Cardiac fibroblast (primary cell): Measurements from ENCODE around the gene TNRC18.

Source experiments
- DNase-seq, 2 donors: peaks; one replicate each; pipeline versions ENCODE4 v3.0.0 to v3.0.0-alpha.2; 2010; ENCODE audit warnings: low read depth in 2 of 2
- H3K4me3 ChIP-seq, 2 donors: replicated peaks in 1 of 2; 1 replicate in 1 of 2; 2 replicates in 1 of 2; pipeline ENCODE4 v1.5.1; 2011; ENCODE audit warnings: low read depth in 2 of 2, low read length in 2 of 2, mild to moderate bottlenecking in 2 of 2, moderate library complexity in 1 of 2
- TF ChIP-seq, protein P1 (sequence below): IDR thresholded peaks from one replicate; pipeline ENCODE4 v1.5.1; 2011; ENCODE audit warnings: low read depth, mild to moderate bottlenecking, low read length, inconsistent platforms

The TNRC18 gene

DNA sequence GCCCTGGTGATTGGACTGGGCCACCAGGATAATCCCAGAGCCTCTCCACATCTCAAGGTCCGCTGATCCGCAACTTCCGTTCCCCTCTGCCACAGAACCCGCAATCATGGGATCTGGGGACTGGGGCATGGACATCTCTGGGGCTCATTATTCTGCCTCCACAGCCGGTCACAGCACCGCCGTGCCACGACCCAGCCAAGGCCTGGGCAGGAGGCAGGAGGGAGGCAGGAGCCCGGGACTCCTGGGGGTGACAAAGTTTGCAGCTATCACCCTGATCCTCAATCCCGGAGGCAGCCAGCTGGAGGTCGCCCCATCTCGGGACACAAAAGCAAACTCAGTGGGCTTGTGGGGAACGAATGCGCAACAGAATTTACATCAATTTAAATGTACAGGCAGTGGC lies 42.9 kb upstream of the TNRC18 start:
- no peak overlapping the region for H3K4me3 ChIP-seq
- TF ChIP-seq, protein P1, sequence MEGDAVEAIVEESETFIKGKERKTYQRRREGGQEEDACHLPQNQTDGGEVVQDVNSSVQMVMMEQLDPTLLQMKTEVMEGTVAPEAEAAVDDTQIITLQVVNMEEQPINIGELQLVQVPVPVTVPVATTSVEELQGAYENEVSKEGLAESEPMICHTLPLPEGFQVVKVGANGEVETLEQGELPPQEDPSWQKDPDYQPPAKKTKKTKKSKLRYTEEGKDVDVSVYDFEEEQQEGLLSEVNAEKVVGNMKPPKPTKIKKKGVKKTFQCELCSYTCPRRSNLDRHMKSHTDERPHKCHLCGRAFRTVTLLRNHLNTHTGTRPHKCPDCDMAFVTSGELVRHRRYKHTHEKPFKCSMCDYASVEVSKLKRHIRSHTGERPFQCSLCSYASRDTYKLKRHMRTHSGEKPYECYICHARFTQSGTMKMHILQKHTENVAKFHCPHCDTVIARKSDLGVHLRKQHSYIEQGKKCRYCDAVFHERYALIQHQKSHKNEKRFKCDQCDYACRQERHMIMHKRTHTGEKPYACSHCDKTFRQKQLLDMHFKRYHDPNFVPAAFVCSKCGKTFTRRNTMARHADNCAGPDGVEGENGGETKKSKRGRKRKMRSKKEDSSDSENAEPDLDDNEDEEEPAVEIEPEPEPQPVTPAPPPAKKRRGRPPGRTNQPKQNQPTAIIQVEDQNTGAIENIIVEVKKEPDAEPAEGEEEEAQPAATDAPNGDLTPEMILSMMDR, result no peak
- no peak for DNase-seq

DNA sequence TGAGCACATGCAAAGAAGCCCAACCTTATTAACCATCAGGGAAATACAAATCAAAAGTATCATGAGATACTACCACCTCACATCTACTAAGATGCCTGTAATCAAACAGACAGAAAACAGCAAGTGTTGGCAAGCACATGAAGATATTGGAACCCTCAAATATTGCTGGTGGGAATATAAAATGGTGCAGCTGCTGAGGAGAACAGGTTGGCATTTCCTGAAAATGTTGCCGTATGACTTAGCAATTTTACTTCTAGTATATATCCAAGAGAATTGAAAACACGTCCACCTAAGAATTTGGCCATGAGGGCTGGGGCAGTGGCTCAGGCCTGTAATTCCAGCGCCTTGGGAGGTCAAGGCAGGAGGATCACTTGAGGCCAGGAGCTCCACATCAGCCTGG lies 39.4 kb upstream of the TNRC18 start:
- DNase-seq, result no peak
- TF ChIP-seq, protein P1, result no peak
- no peak overlapping the region for H3K4me3 ChIP-seq

DNA sequence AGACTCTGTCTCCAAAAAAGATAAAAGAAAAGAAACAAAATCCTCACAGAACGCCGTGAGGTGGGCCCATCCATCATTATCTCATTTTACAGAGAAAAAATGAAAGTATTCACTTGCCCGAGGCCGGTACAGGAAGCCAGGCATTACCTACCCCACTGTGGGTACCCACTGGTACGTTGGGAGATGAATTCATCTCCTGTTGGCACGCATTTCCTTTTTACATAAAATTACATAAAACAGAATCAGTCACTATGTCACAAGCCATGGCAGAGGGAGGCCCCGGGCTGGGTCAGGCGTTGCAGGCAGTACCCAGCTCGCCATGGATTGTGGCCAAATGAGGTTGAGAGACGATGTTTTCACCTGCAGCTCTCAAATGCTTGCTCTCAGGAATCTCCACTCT lies 38.6 kb upstream of the TNRC18 start:
- no peak overlapping the region for H3K4me3 ChIP-seq
- DNase-seq, result no peak
- TF ChIP-seq, protein P1, result no peak

DNA sequence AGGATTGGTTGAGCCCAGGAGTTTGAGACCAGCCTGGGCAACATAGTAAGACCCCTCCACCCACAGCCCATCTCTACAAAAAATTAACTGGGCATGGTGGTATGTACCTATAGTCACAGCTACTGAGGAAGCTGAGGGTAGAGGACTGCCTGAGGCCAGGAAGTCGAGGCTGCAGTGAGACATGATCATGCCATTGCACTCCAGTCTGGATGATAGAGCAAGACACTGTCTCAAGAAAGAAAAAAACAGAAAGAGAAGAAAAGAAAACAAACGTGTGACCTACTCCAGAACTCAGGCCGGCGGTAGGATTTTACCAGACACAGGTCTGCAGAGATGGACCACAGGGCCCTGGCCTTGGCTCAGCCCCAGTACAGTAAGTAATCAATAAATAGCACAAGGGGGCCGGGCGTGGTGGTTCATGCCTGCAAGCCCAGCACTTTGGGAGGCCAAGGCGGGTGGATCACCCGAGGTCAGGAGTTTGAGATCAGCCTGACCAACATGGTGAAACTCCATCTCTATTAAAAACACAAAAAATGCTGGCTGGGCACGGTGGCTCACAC lies 35.4 kb upstream of the TNRC18 start:
- H3K4me3 ChIP-seq, result no peak overlapping the region
- DNase-seq, result no peak
- TF ChIP-seq, protein P1, result no peak

DNA sequence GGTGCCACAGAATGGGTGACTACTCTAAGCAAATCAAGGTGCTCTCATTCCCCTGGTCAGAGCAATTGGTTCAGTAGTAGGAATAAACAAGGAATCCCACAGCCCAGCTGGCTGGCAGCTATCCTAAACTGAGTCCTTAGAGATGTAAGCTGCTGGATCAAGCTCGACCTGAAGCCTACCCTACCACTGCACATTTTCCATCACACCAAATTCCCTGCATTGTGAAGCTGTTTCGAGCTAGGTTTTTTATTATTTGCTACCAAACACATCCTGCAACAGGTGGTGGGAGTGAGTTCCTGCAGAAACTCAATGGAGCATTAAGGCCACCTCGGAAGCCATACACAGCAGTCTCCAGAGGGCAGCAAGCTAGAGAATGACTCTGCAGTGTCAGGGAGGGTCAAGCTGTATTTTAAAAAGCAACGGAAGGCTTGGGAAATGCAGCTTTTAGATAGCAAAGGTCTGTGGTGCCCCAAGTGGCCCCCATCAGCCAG lies 33.7 kb upstream of the TNRC18 start:
- DNase-seq, result no peak
- no peak overlapping the region for H3K4me3 ChIP-seq
- TF ChIP-seq, protein P1, result no peak

DNA sequence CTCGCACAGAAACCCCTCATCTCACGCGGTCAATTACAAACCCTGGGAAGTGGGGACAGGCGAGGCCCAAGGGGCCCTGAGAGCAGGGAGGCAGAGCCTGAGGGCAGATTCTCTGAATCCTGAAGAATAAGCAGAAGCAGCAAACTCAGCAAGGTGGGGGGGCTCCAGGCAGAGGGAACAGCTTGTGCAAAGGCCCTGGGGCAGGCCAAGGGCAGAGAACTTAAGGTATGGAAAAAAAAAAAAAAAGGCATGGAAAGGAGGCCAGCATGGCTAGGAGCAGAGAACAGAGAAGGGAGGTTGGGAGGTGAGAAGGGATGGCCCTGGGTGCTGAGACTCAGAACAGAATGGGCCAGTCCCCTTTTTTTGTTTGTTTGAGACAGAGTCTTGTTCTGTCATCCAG lies 32.8 kb upstream of the TNRC18 start:
- no peak overlapping the region for H3K4me3 ChIP-seq
- TF ChIP-seq, protein P1, result no peak
- no peak for DNase-seq
